COLO829 (cell line): ENCODE measurements around the gene CBX5.
"Not testable (repeated sequence)": the region's sequence is repeated elsewhere in the genome, so short reads cannot be mapped to it uniquely, and the experiment has no call there.

ENCODE experiments used
- DNase-seq: peaks from one replicate; pipeline ENCODE4 v3.0.0; 2012; ENCODE audit warnings: low spot score

CBX5 gene

GRCh38 chr12:54294152-54294952, 14.4 kb upstream of the CBX5 start:
- peak; percentile 87 for DNase-seq

GRCh38 chr12:54292931-54293241, 13.0 kb upstream of the CBX5 start:
- no peak for DNase-seq

DNA sequence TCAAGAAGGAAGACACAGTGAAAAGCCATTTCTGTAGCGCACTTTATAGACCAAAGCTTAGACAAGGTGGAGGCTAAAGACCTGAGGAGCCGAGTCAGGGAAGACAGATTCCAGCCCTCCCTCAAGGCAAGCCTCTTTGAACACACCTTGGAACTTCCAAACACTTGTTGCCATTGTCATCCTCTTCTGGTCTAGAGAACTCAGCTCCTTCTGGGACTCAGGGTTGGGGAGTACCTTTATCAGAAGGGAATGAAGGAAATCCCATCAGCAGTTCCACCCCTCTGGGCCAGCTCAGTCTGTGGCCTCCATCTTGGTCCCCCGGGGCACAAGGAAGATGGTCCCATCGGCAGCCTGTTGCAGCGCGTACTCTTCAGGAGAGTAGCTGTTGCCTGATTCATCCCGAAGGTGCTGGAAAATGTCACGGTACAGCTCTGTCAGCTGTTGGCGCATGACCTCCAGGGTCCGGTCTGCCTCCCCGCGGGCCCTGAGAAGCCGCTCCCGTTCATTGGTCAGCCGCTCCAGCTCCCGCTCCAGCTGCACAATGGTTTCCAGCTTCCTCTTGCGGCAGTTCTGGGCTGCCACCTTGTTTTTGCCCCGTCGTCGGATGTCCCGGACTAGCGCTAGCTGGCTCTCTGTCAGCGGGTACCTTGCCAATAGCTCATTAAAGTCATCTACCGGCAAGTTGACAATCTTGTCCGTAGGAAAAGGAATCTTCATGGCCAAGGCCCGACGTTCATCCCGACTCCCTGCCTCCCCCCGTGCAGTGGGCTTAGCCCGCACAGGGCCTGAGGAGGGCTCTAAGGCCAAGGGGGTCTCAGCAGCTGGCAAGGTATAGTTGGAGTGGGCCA, 12.4 kb upstream of the CBX5 start:
- DNase-seq: no peak

- no peak for DNase-seq
Measured at GRCh38 chr12:54287261-54288157, 7.6 kb upstream of the CBX5 start.

DNA sequence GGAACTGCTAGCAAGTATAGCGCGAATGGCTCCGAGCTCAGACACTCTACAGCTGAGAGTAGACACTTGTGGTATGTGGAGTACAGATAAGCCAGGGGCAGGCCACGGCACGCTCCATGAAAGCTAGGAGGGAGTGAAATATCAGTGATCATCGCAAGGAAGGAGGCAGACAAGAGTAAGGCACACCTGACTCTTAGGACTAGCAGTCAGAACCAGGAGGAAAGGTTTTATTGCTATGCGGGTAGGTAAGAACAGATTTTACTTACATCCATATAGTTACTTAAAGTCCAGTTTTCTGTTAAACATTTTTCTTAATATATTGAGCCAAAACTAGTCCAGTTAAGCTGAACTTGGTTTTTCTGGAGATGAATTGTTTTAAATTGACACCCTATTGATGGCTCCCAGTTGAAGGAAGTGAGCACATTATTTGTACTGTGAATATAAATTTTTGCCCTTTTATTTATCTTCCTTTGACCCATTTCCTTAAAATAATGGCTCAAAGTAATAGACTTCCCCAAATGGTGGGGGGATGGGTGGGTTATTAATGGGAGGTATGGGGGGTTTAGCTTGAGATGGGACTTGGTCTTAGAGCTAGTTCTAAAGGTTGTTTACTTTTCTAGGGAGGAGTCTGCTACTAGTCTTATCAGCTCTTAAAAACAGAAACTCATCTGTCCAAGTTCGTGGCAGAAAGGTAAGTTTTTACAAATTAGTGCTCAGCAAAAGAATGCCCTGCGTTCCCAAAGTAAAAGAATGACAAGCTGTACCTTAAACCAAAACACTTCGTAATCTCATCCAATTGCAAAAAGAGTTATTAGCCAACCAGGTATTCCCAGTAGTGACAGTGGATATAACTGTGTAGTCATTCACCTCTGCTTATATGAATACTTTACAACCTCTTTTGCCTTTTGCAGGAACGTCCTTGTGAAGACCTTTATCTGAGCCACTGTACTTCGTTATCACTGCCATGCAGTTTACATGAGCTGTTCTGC, 6.4 kb upstream of the CBX5 start:
- DNase-seq: no peak

GRCh38 chr12:54285150-54286041, 5.5 kb upstream of the CBX5 start:
- no peak for DNase-seq

DNA sequence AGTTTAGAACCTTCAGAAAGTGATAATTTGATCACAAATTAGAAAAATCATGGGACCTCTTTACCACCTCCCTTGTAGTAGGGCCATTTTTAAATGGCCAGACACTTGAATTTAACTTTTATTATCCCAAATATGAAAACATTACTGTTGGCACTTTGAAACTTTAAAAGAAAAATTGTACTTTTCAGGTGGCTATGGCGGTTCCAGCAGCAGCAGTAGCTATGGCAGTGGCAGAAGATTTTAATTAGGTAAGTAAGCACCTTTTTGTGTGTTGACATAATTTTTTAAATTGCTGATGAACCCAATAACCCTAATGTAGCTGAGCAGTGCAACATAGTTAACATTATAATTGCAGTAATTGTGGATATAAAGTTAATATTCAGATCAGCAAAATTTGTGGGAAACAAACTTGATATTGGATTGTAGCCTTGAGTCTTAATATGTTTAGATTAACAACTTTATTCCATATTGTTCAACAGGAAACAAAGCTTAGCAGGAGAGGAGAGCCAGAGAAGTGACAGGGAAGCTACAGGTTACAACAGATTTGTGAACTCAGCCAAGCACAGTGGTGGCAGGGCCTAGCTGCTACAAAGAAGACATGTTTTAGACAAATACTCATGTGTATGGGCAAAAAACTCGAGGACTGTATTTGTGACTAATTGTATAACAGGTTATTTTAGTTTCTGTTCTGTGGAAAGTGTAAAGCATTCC, 4.3 kb upstream of the CBX5 start:
- not testable (repeated sequence) for DNase-seq

DNA sequence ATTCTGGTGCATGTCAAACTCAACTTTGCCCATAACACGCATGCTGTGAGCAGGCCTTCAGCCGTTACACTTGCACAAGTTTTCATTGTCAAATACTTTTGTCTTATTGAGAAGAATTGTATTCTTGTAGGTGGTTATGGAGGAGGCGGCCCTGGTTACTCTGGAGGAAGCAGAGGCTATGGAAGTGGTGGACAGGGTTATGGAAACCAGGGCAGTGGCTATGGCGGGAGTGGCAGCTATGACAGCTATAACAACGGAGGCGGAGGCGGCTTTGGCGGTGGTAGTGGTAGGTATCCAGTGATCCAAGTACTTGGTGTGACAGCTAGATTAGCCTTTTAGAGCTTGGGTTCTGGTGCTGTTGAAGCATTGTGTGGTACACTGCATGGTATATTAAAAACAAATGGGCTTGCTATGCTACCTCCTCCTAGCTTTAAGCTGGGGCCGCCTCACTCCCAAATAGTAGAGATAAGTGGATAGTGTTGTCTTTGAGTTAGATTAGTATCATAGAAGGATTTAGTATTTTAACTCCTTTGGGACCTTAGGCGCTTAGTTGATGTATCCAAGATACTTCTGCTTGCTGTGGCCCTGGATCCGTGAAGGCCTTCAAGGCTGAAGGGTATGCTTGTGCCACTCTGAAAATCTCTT, 3.1 kb upstream of the CBX5 start:
- no peak for DNase-seq

- DNase-seq: not testable (repeated sequence)
Measured at GRCh38 chr12:54281694-54282093, 1.8 kb upstream of the CBX5 start.

GRCh38 chr12:54281261-54281638, 1.3 kb upstream of the CBX5 start:
- DNase-seq: not testable (repeated sequence)

- DNase-seq: peak; percentile 99
Measured at GRCh38 chr12:54280468-54281260, 742 bp upstream of the CBX5 start, which contains the start of gene HNRNPA1. Gene HNRNPA1 (plus strand): TSS chr12:54280726. CDS start chr12:54280808, 82 bp downstream.

DNA sequence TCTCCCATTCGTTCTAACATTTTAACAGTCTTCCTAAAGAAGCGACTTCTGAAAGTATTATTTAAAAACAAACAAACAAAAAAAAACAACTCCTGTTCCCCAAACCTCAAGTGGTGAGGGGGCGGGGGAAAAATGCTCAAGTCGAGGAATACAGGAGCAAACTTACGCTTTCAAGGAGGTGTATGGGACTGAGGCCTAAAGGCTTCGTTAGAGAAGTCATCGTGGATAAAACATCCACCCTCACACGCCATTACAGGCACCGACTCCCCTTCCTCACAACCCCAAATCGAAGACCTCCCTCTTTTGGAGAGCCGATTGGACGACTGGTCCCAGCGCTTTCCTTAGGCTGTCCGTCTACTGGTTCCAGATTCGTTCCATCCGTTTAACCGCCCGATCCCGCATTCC, 693 bp downstream of the CBX5 start:
- DNase-seq: no peak

DNA sequence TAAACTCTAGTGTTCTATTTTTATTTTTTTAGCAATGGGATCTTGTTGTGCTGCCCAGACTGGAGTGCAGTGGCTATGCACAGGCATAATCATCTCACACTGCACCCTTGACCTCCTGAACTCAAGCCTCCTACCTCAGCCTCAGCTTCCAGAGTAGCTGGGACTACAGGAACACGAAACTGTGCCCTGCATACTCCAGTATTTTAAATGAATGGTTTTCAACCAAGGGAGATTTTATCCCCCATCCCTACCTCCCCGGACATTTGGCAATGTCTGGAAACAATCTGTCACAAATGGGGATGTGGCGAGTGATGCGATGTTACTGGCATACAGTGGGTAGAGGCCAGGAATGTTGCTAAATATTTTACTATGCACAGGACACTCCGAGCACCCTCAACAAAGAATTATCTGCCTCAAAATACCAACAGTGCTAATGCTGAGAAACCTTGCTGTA, 2.1 kb downstream of the CBX5 start:
- DNase-seq: no peak

GRCh38 chr12:54276368-54276767, 3.6 kb downstream of the CBX5 start:
- no peak for DNase-seq

DNA sequence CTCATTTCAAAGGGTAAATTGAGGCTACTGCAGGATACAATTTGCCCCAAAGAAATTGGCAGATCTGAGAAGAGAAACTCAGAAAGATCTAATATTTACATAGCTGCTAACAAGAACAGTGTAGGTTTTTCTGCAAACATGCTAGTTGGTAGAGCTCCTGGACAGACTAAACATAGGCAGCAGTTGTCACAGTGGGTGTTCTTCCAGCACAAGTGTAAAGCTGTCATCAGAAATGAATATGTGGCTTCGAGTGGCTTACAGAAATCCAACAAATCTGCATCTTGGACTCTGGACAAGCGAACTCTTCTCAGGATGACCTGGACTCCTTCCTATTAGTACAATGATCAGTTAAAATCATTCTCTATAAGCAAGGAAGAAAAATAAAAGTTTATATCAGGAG, 5.9 kb downstream of the CBX5 start:
- no peak for DNase-seq

- no peak for DNase-seq
Measured at GRCh38 chr12:54272214-54272613, 7.7 kb downstream of the CBX5 start.

- DNase-seq: no peak
Measured at GRCh38 chr12:54270345-54270744, 9.6 kb downstream of the CBX5 start.

- no peak for DNase-seq
Measured at GRCh38 chr12:54266852-54267251, 13.1 kb downstream of the CBX5 start.
